ENCODE measurements around the gene TUBA4A. TPM values are rescaled to one million over a fixed set of nuclear protein-coding genes. Genes with fewer than 3 reads are reported as not detected.

The TUBA4A gene
- total and polyA plus RNA-seq, 10 donors, result 60.2 to 120 (median 73.4) TPM

GRCh38 chr2:219293736-219294231 is 40.1 kb upstream of the TUBA4A start:
- intact Hi-C loops (cut with DNase I; ENCODE audit: low total_unique reads), result loop anchor here (5.0 kb wide), 1 partner anchor 131 kb away; the partner anchor contains the start of gene NHEJ1
- Histone ChIP-seq H3K27ac (no peak overlapping the region), H3K36me3 (no peaks in the 10 kb centered on the region), H3K4me3 (no peak overlapping the region), H3K27me3 (replicated peaks in 1 of 7) (peaks cover 0 to 10% (median 0%) of the 10 kb centered on the region in 7 donors), H3K4me1 (peaks cover 0 to 27% (median 17%) of the 10 kb centered on the region in 6 donors), H3K9me3 (no peaks in the 10 kb centered on the region)
- peak; percentile 71 for DNase-seq
- TF ChIP-seq POLR2AphosphoS5 (IDR thresholded peaks at IDR 0.05) (no peak), POLR2A (IDR thresholded peaks at IDR 0.05) (no peak), CTCF (IDR thresholded peaks at IDR 0.05 in 8 of 11, conservative IDR thresholded peaks at IDR 0.05 in 3 of 11) (no peak)
- 83 to 92% (median 85%) methylated on average over 5 of the region's 5 CpGs for WGBS, 5 donors

- H3K9me3 ChIP-seq, result no peaks in the 10 kb centered on the region
- no peak overlapping the region for H3K4me3 ChIP-seq
- 93 to 96% (median 94%) methylated on average over 9 of the region's 9 CpGs for WGBS, 5 donors
- no peak for DNase-seq
- peaks cover 0 to 9% (median 0%) of the 10 kb centered on the region in 7 donors for H3K27me3 ChIP-seq (replicated peaks in 1 of 7)
- intact Hi-C loops (cut with DNase I; ENCODE audit: low total_unique reads), result loop anchor here (5.0 kb wide), 1 partner anchor 130 kb away; the partner anchor contains the start of gene NHEJ1
- H3K36me3 ChIP-seq, result no peaks in the 10 kb centered on the region
- TF ChIP-seq POLR2A (IDR thresholded peaks at IDR 0.05), result no peak
- no peak for TF ChIP-seq CTCF (IDR thresholded peaks at IDR 0.05 in 8 of 11, conservative IDR thresholded peaks at IDR 0.05 in 3 of 11)
- TF ChIP-seq POLR2AphosphoS5 (IDR thresholded peaks at IDR 0.05), result no peak
- H3K27ac ChIP-seq, result no peak overlapping the region
- peaks cover 0 to 21% (median 14%) of the 10 kb centered on the region in 6 donors for H3K4me1 ChIP-seq
Measured at GRCh38 chr2:219292616-219293015, 38.9 kb upstream of the TUBA4A start.

- 69 to 85% (median 77%) methylated on average over 4 of the region's 4 CpGs for WGBS, 5 donors
- intact Hi-C loops (cut with DNase I; ENCODE audit: low total_unique reads), result loop anchor here (5.0 kb wide), 1 partner anchor 130 kb away; the partner anchor contains the start of gene NHEJ1
- no peak for DNase-seq
- Histone ChIP-seq H3K4me1 (peaks cover 0 to 21% (median 15%) of the 10 kb centered on the region in 6 donors), H3K4me3 (no peak overlapping the region), H3K36me3 (no peaks in the 10 kb centered on the region), H3K27ac (no peak overlapping the region), H3K9me3 (no peaks in the 10 kb centered on the region), H3K27me3 (replicated peaks in 1 of 7) (peaks cover 0 to 4% (median 0%) of the 10 kb centered on the region in 7 donors)
- TF ChIP-seq CTCF (IDR thresholded peaks at IDR 0.05 in 8 of 11, conservative IDR thresholded peaks at IDR 0.05 in 3 of 11), result no peak
- TF ChIP-seq POLR2A (IDR thresholded peaks at IDR 0.05), result no peak
- no peak for TF ChIP-seq POLR2AphosphoS5 (IDR thresholded peaks at IDR 0.05)
Measured at GRCh38 chr2:219291910-219292490, 38.3 kb upstream of the TUBA4A start.

GRCh38 chr2:219291394-219291793 is 37.7 kb upstream of the TUBA4A start:
- intact Hi-C loops (cut with DNase I; ENCODE audit: low total_unique reads), result loop anchor here (5.0 kb wide), 1 partner anchor 129 kb away; the partner anchor contains the start of gene NHEJ1
- Histone ChIP-seq H3K9me3 (no peaks in the 10 kb centered on the region), H3K4me3 (no peak overlapping the region), H3K27ac (no peak overlapping the region), H3K4me1 (peaks cover 0 to 27% (median 18%) of the 10 kb centered on the region in 6 donors), H3K36me3 (peaks cover 0 to 6% (median 1%) of the 10 kb centered on the region in 6 donors), H3K27me3 (replicated peaks in 1 of 7) (no peaks in the 10 kb centered on the region)
- 65 to 83% (median 79%) methylated on average over 7 of the region's 7 CpGs for WGBS, 5 donors
- TF ChIP-seq POLR2A (IDR thresholded peaks at IDR 0.05), result no peak
- no peak for TF ChIP-seq POLR2AphosphoS5 (IDR thresholded peaks at IDR 0.05)
- no peak for TF ChIP-seq CTCF (IDR thresholded peaks at IDR 0.05 in 8 of 11, conservative IDR thresholded peaks at IDR 0.05 in 3 of 11)
- DNase-seq, result no peak

Data from spleen (tissue), 11 donors.